ENCODE measurements around the gene DIP2C. TPM values are rescaled to one million over a fixed set of nuclear protein-coding genes. Genes with fewer than 3 reads are reported as not detected.

Gene DIP2C
- total RNA-seq, 4 donors from 2014 or later = 13.4 to 32.0 (median 18.4) TPM

DNA sequence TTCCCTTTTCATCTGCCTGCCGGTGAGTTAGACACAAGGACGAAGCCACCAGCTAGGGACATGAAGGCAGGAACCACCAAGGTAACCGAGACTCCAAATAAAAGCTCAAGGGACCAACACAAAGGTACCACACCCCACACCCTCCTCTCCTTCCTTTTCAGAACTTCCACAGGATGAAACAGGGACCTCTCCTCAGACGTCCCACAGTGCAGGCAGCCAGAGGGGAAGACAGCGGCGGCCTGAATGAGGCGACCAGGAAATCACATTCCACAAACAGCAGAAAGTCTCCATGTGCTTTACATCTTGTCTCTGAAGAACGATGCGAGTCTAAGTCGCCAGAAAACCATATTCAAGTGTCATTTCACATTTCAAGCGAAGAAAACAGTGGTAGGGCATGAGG is 97.8 kb downstream of the DIP2C start:
- no peak overlapping the region for H3K27ac ChIP-seq
- WGBS, 2 donors (ENCODE audit: low coverage in 1 of 2) = 71 to 78% methylated on average over 11 of the region's 11 CpGs
- DNase-seq = no peak
- no peaks in the 10 kb centered on the region for H3K9me3 ChIP-seq
- TF ChIP-seq POLR2AphosphoS5 (IDR thresholded peaks at IDR 0.05) = no peak
- TF ChIP-seq POLR2A (IDR thresholded peaks at IDR 0.05) = no peak
- TF ChIP-seq CTCF (IDR thresholded peaks at IDR 0.05) = no peak
- no peak for TF ChIP-seq EP300 (IDR thresholded peaks at IDR 0.05; ENCODE audit: low read depth)
- no peaks in the 10 kb centered on the region for H3K36me3 ChIP-seq
- H3K27me3 ChIP-seq = no peaks in the 10 kb centered on the region
- intact Hi-C loops (cut with DNase I; ENCODE audit: low total_unique reads) (no loop called here), in situ Hi-C loops (cut with MboI; ENCODE audit: low pct_ligation_motif_present in 1 of 4, low pct_unique_long_range_greater_than_20kb in 1 of 4, low sequenced_read_pairs in 3 of 4) (no loop called here)
- no peak overlapping the region for H3K4me3 ChIP-seq
- H3K4me1 ChIP-seq = peaks cover 0 to 11% (median 3%) of the 10 kb centered on the region in 4 donors

DNA sequence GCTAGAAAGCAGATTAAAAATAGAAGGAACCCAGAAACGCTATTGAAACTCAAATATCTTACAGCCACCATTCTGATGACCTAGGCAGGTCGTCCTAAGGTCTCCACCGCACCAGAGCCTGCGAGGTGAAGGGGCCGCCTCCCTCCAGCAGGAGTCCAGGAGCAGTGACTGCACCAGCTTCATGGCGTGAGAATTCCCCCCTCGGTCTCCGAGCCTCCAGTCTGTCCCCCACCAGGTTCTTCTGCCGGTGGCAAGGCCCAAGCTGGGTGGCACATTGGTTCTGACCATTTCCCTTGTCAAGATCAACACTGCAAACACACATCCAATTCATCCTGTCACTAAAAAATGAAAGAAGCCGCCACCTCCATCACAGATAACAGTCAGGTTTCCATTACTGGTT is 98.7 kb downstream of the DIP2C start:
- Histone ChIP-seq H3K9me3 (no peaks in the 10 kb centered on the region), H3K4me1 (peaks cover 0 to 11% (median 3%) of the 10 kb centered on the region in 4 donors), H3K4me3 (no peak overlapping the region), H3K27ac (no peak overlapping the region), H3K27me3 (no peaks in the 10 kb centered on the region), H3K36me3 (no peaks in the 10 kb centered on the region)
- in situ Hi-C loops (cut with MboI; ENCODE audit: low pct_ligation_motif_present in 1 of 4, low pct_unique_long_range_greater_than_20kb in 1 of 4, low sequenced_read_pairs in 3 of 4) (no loop called here), intact Hi-C loops (cut with DNase I; ENCODE audit: low total_unique reads) (no loop called here)
- WGBS, 2 donors (ENCODE audit: low coverage in 1 of 2) = 81 to 92% methylated on average over 2 to 10 of the region's 10 CpGs
- TF ChIP-seq CTCF (IDR thresholded peaks at IDR 0.05) (no peak), POLR2A (IDR thresholded peaks at IDR 0.05) (no peak), EP300 (IDR thresholded peaks at IDR 0.05; ENCODE audit: low read depth) (no peak), POLR2AphosphoS5 (IDR thresholded peaks at IDR 0.05) (no peak)
- no peak for DNase-seq

DNA sequence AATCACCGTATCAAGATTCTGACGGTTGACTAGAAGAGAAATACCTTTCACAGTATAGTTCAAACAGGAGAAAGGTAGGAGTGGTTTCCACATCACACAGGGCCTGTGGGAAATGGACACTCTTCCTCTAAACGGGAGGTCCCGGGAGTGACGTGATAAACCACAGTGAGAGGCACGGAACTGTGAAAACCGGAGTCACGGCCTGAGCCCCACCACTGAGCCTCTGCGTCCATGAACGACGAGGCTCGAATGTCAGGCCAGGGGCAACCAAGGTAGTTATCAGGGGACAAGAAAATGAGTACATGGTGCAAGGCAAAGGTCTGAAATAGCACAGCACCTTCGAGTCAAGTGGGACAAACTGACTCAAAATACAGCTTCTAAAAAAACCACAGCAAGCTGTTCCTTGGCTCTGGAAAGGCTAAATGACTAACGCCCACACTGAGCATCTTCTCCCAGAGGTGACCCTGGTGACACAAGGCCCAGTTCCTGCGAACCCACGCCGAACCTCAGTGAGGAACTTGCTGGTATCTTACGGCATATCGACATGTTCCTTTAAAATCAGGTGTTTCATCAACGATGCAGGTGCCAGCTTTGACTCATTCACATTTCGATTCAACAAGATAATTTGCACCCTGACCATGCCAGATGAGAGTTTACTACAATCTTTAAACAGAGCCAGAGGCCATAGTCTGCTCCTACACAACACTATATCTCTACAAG is 99.3 kb downstream of the DIP2C start:
- WGBS, 2 donors (ENCODE audit: low coverage in 1 of 2) = 86 to 96% methylated on average over 9 to 21 of the region's 21 CpGs
- H3K4me1 ChIP-seq = peaks cover 0 to 11% (median 3%) of the 10 kb centered on the region in 4 donors
- H3K4me3 ChIP-seq = no peak overlapping the region
- no peaks in the 10 kb centered on the region for H3K27me3 ChIP-seq
- DNase-seq = no peak
- H3K36me3 ChIP-seq = no peaks in the 10 kb centered on the region
- intact Hi-C loops (cut with DNase I; ENCODE audit: low total_unique reads) = loop anchor here (10.0 kb wide), 1 partner anchor 195 kb away; no protein-coding TSS in a partner anchor
- in situ Hi-C loops (cut with MboI; ENCODE audit: low pct_ligation_motif_present in 1 of 4, low pct_unique_long_range_greater_than_20kb in 1 of 4, low sequenced_read_pairs in 3 of 4) = no loop called here
- no peaks in the 10 kb centered on the region for H3K9me3 ChIP-seq
- no peak overlapping the region for H3K27ac ChIP-seq
- TF ChIP-seq POLR2A (IDR thresholded peaks at IDR 0.05) (no peak), CTCF (IDR thresholded peaks at IDR 0.05) (no peak), EP300 (IDR thresholded peaks at IDR 0.05; ENCODE audit: low read depth) (no peak), POLR2AphosphoS5 (IDR thresholded peaks at IDR 0.05) (no peak)

GRCh38 chr10:588246-589165 is 101.0 kb downstream of the DIP2C start:
- H3K36me3 ChIP-seq = no peaks in the 10 kb centered on the region
- no peaks in the 10 kb centered on the region for H3K9me3 ChIP-seq
- no peak overlapping the region for H3K4me3 ChIP-seq
- intact Hi-C loops (cut with DNase I; ENCODE audit: low total_unique reads) = loop anchor here (10.0 kb wide), 1 partner anchor 196 kb away; no protein-coding TSS in a partner anchor
- in situ Hi-C loops (cut with MboI; ENCODE audit: low pct_ligation_motif_present in 1 of 4, low pct_unique_long_range_greater_than_20kb in 1 of 4, low sequenced_read_pairs in 3 of 4) = no loop called here
- DNase-seq = no peak
- peaks cover 0 to 8% (median 3%) of the 10 kb centered on the region in 4 donors for H3K4me1 ChIP-seq
- TF ChIP-seq POLR2AphosphoS5 (IDR thresholded peaks at IDR 0.05) (no peak), CTCF (IDR thresholded peaks at IDR 0.05) (peak in 1 of 5 experiments; percentile 16), EP300 (IDR thresholded peaks at IDR 0.05; ENCODE audit: low read depth) (no peak), POLR2A (IDR thresholded peaks at IDR 0.05) (no peak)
- no peak overlapping the region for H3K27ac ChIP-seq
- WGBS, 2 donors (ENCODE audit: low coverage in 1 of 2) = 66 to 74% methylated on average over 4 to 27 of the region's 27 CpGs
- no peaks in the 10 kb centered on the region for H3K27me3 ChIP-seq

Measured in transverse colon (tissue), 4 donors.